ENCODE measurements around the gene COX19. TPM values are rescaled to one million over a fixed set of nuclear protein-coding genes. Genes with fewer than 3 reads are reported as not detected.

The COX19 gene
- total and polyA plus RNA-seq, 4 donors = 5.6 to 17.0 (median 8.0) TPM

- Histone ChIP-seq H3K9me3 (ENCODE audit: control insufficient read depth in 4 of 4, insufficient read depth in 3 of 4, low read length in 3 of 4) (peaks cover 0 to 4% (median 2%) of the 10 kb centered on the region in 4 donors), H3K4me3 (no peak overlapping the region), H3K9ac (ENCODE audit: insufficient read depth in 1 of 2, low read length in 2 of 2) (no peak overlapping the region), H3K27ac (ENCODE audit: low read depth in 1 of 2, low read length in 1 of 2) (no peak overlapping the region), H3K36me3 (ENCODE audit: control insufficient read depth in 4 of 4, insufficient read depth in 4 of 4, low read length in 4 of 4) (peaks cover 0 to 9% (median 0%) of the 10 kb centered on the region in 4 donors), H3K27me3 (ENCODE audit: control insufficient read depth in 3 of 3, insufficient read depth in 3 of 3, low read length in 2 of 3) (peaks cover 0 to 9% (median 0%) of the 10 kb centered on the region in 3 donors), H3K4me1 (ENCODE audit: control insufficient read depth in 5 of 5, insufficient read depth in 5 of 5, low read length in 5 of 5) (no peaks in the 10 kb centered on the region)
- no peak for TF ChIP-seq CTCF (IDR thresholded peaks at IDR 0.05; ENCODE audit: control extremely low read depth, extremely low read depth)
- DNase-seq (no peak), ATAC-seq (ENCODE audit: insufficient read depth, low FRiP score) (no peak)
- WGBS, 2 donors = 94% methylated on average over 4 of the region's 4 CpGs
These were observed 35.5 kb downstream of the COX19 start for GRCh38 chr7:939843-940242.

GRCh38 chr7:938546-939185 lies 36.7 kb downstream of the COX19 start:
- peaks cover 0 to 9% (median 0%) of the 10 kb centered on the region in 3 donors for H3K27me3 ChIP-seq (ENCODE audit: control insufficient read depth in 3 of 3, insufficient read depth in 3 of 3, low read length in 2 of 3)
- TF ChIP-seq CTCF (IDR thresholded peaks at IDR 0.05; ENCODE audit: control extremely low read depth, extremely low read depth) = no peak
- no peak for DNase-seq
- H3K9me3 ChIP-seq (ENCODE audit: control insufficient read depth in 4 of 4, insufficient read depth in 3 of 4, low read length in 3 of 4) = peaks cover 0 to 4% (median 2%) of the 10 kb centered on the region in 4 donors
- no peaks in the 10 kb centered on the region for H3K4me1 ChIP-seq (ENCODE audit: control insufficient read depth in 5 of 5, insufficient read depth in 5 of 5, low read length in 5 of 5)
- peaks cover 0 to 13% (median 0%) of the 10 kb centered on the region in 4 donors for H3K36me3 ChIP-seq (ENCODE audit: control insufficient read depth in 4 of 4, insufficient read depth in 4 of 4, low read length in 4 of 4)
- H3K27ac ChIP-seq (ENCODE audit: low read depth in 1 of 2, low read length in 1 of 2) = no peak overlapping the region
- ATAC-seq (ENCODE audit: insufficient read depth, low FRiP score) = no peak
- WGBS, 2 donors = 95 to 96% methylated on average over 27 of the region's 27 CpGs
- no peak overlapping the region for H3K4me3 ChIP-seq
- no peak overlapping the region for H3K9ac ChIP-seq (ENCODE audit: insufficient read depth in 1 of 2, low read length in 2 of 2)

- no peak for ATAC-seq (ENCODE audit: insufficient read depth, low FRiP score)
- H3K9me3 ChIP-seq (ENCODE audit: control insufficient read depth in 4 of 4, insufficient read depth in 3 of 4, low read length in 3 of 4) = peaks cover 0 to 4% (median 2%) of the 10 kb centered on the region in 4 donors
- 93 to 95% methylated on average over 16 of the region's 16 CpGs for WGBS, 2 donors
These were observed 37.4 kb downstream of the COX19 start for GRCh38 chr7:937856-938484.

More at GRCh38 chr7:937856-938484, 37.4 kb downstream of the COX19 start:
- Histone ChIP-seq H3K36me3 (ENCODE audit: control insufficient read depth in 4 of 4, insufficient read depth in 4 of 4, low read length in 4 of 4) (peaks cover 0 to 13% (median 0%) of the 10 kb centered on the region in 4 donors), H3K4me3 (no peak overlapping the region), H3K9ac (ENCODE audit: insufficient read depth in 1 of 2, low read length in 2 of 2) (no peak overlapping the region), H3K27me3 (ENCODE audit: control insufficient read depth in 3 of 3, insufficient read depth in 3 of 3, low read length in 2 of 3) (peaks cover 0 to 9% (median 0%) of the 10 kb centered on the region in 3 donors), H3K4me1 (ENCODE audit: control insufficient read depth in 5 of 5, insufficient read depth in 5 of 5, low read length in 5 of 5) (no peaks in the 10 kb centered on the region), H3K27ac (ENCODE audit: low read depth in 1 of 2, low read length in 1 of 2) (no peak overlapping the region)
- no peak for DNase-seq
- TF ChIP-seq CTCF (IDR thresholded peaks at IDR 0.05; ENCODE audit: control extremely low read depth, extremely low read depth) = no peak

All from lung (tissue), 12 donors.